Neural cell (in vitro differentiated cells): ENCODE data around the gene ZNF264.

Experiments used
- EZH2 ChIP-seq: fragments of 200-600, 300-800 bp; shearing (Covaris generic), sonication (generic); IDR thresholded peaks from 2 replicates; pipeline ENCODE4 v1.6.1; 2014; ENCODE audit warnings: antibody characterized with exemption, low read length, borderline replicate concordance, mild to moderate bottlenecking; ENCODE audit not compliant: insufficient read depth, poor library complexity, severe bottlenecking
- POLR2AphosphoS5 ChIP-seq: IDR thresholded peaks from 2 replicates; pipeline ENCODE4 v1.6.1; 2012
- RAD21 ChIP-seq: fragments of 450-650 bp; conservative IDR thresholded peaks from 2 replicates; pipeline ENCODE4 v1.6.1; 2014; ENCODE audit warnings: antibody characterized with exemption, mild to moderate bottlenecking, moderate library complexity
- TF ChIP-seq, protein P1 (sequence below): fragments of 450-650 bp; IDR thresholded peaks from 2 replicates; pipeline ENCODE4 v1.5.1; 2014; ENCODE audit warnings: antibody characterized with exemption, mild to moderate bottlenecking, moderate library complexity; ENCODE audit not compliant: poor library complexity, severe bottlenecking

DNA sequence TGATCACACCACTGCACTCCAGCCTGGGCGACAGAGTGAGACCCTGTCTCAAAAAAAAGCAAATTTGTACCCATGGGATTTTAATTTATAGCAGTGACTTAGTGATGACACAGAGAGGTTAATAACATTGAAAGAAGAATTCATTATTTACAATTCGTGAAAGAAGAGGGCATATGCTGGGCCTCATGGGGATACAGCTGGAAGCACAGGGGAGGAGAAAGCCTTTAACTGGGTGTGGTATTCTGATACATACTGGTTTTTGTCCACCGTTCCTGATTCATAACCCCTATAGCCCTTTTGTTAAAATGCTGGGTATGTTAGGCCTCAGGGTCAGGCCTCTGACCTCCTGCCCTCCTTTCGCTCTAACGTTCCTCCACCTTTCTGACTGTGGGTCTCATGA, 10.9 kb downstream of the ZNF264 start:
- no peak for TF ChIP-seq RAD21
- TF ChIP-seq POLR2AphosphoS5 = no peak
- TF ChIP-seq, protein P1, sequence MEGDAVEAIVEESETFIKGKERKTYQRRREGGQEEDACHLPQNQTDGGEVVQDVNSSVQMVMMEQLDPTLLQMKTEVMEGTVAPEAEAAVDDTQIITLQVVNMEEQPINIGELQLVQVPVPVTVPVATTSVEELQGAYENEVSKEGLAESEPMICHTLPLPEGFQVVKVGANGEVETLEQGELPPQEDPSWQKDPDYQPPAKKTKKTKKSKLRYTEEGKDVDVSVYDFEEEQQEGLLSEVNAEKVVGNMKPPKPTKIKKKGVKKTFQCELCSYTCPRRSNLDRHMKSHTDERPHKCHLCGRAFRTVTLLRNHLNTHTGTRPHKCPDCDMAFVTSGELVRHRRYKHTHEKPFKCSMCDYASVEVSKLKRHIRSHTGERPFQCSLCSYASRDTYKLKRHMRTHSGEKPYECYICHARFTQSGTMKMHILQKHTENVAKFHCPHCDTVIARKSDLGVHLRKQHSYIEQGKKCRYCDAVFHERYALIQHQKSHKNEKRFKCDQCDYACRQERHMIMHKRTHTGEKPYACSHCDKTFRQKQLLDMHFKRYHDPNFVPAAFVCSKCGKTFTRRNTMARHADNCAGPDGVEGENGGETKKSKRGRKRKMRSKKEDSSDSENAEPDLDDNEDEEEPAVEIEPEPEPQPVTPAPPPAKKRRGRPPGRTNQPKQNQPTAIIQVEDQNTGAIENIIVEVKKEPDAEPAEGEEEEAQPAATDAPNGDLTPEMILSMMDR = no peak
- no peak for TF ChIP-seq EZH2
